Caki2 (cell line): Measurements from ENCODE around the gene SEC61B. TPM values are rescaled to one million over a fixed set of nuclear protein-coding genes. Genes with fewer than 3 reads are reported as not detected.
A peak's percentile ranks its signal among the peaks of the same experiment; 100 is the strongest.

Source experiments
- DNase-seq: peaks from one replicate; pipeline ENCODE4 v3.0.0-alpha.2; 2015; ENCODE audit warnings: low read depth
- in situ Hi-C: cut with HindIII; loops from 2 replicates; pipeline ENCODE4 v1.10.0; 2016; ENCODE audit warnings: low sequenced_read_pairs, low pct_unique_long_range_greater_than_20kb, mixed read lengths
- total RNA-seq: library from RNA; depleted of rRNA; stranded (reverse); fragments of >200 nt; shearing (Covaris generic); gene quantifications from 2 replicates; pipeline ENCODE4 v1.2.3, GENCODE V29; 2014; ENCODE audit warnings: low replicate concordance; rRNA removed

Gene SEC61B
- total RNA-seq, result 107 and 185 TPM in 2 replicates

- peak; percentile 95 for DNase-seq
- in situ Hi-C loops, result no loop called here
Observed at GRCh38 chr9:99221621-99222415, at the start of gene SEC61B, which contains the start of gene ALG2. SEC61B (plus strand) TSS chr9:99222282; CDS start chr9:99222364, 82 bp downstream. ALG2 (minus strand) TSS chr9:99221942; CDS start chr9:99221894, 48 bp downstream.

DNA sequence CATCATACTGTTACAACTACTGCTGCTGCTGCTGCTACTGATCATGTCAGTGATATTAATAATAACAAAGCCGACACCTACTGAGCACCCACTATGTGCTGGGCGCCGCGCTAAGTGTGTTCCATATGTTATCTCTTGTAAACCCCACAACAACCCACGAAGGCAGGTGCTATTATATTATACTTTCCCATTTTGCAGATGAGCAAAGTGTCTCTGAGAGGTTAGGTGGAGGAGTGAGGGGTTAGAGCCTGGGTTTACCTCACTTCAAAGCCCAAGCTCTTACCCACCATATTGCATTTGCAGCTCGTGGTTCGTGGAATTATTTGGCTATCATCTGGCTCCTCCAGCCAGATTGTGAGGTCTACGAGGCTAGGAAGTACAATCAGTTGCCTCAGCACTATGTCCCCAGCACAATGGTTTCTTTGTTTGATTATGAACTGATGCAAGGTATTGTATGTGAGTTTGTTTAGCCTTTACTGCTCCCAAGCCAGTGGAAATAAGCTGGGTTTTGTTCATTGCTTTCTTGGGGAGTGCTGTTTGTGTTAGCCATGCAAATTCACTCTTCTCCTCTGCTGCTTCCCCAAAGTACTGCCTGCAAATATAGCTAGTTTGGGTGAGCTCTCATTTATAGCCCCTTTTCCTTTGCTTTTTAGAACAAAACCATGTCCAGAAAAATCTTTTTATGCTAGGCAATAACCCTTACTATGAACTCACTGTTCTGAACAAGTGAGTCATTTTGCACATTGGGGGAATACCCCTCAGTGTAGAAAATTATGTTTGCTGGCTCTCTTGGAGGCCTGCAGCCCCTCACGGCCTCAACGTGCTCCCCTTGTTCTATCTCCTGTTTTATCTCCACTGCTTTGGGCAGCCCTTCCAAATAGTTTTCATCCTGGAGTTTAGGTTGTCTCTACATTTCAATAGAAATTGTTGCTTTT is 48.2 kb upstream of the SEC61B start:
- in situ Hi-C loops, result no loop called here
- DNase-seq, result no peak

- in situ Hi-C loops, result no loop called here
- no peak for DNase-seq
Observed at GRCh38 chr9:99176527-99177013, 45.5 kb upstream of the SEC61B start.

DNA sequence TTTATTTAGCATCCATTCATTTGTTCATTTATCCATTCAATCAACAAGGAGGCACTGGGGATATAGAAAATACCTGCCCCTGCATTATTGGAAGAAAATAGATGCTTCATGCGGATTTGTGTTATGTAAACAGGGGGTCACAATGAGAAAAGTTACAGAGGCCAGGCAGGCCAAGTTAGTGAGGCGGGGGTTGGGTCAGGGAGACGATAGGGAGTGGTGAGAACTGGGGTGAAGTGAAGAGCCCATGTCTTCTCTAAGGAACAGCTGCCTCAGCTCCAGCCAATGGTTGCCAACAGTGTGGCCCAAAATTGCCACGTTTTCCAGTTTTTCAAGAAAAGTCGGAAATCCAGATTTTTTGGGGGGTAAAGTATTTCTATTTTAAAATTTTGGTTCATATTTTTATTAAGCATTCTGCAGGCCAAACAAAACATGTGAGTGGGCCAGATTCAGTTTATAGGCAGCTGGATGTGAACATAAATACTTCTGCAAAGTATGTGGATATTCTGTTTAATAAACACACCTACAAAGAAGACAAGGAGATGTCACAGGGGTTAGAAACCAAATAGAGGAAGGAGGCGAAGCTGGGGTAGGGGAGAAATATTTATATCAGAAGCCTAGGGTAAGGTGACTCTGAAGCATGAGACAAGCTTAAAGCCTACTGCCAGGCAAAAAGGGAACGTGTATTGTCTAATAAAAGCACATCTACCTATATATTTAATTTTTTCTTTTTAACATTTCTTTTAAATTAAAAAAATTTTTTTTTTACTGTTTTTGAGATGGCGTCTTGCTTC is 44.3 kb upstream of the SEC61B start:
- no peak for DNase-seq
- in situ Hi-C loops, result no loop called here

- in situ Hi-C loops, result no loop called here
- DNase-seq, result no peak
Observed at GRCh38 chr9:99178912-99179872, 42.9 kb upstream of the SEC61B start.

- no peak for DNase-seq
- in situ Hi-C loops, result no loop called here
Observed at GRCh38 chr9:99180199-99180598, 41.9 kb upstream of the SEC61B start.

- in situ Hi-C loops, result no loop called here
Observed at GRCh38 chr9:99180662-99181061, 41.4 kb upstream of the SEC61B start.

GRCh38 chr9:99181206-99181605 is 40.9 kb upstream of the SEC61B start:
- DNase-seq, result no peak
- in situ Hi-C loops, result no loop called here

More at GRCh38 chr9:99180662-99181061, 41.4 kb upstream of the SEC61B start:
- no peak for DNase-seq

DNA sequence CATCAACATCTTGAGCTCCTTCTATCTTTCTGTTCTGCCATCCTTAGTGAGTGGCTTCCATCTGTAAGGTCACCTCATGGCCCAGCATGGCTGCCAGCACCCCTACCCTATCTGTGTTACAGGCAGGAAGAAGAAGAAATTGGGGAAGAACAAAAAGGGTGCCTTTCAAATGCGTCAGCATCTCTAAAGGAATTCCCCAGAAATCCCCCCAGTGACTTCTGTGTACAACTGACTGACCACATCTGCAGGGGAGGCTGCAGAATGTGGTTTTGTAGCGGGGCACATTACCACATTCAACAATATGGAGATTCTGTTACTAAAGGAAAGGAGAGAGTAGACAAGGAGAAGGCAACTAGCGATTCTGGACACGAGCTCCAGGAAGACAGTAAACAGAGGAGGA is 40.5 kb upstream of the SEC61B start:
- in situ Hi-C loops, result no loop called here
- no peak for DNase-seq

DNA sequence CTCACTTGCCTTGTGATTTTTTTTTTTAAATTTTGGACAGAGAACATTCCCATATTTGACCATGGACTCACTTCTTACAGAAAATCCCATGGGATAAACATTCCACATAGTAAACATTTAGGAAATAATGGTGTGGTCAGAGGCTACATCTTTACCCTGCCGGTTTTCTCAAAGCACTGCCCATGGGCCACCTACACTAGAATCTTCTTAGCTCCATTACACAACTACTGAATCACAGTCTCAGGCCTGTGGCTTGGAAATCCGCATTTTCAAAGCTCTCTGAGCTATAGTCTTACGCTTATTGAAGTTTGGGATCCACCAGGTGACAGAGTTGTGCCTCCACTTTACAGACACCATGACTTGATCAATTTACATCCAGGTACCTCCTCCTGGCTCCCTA is 39.7 kb upstream of the SEC61B start:
- DNase-seq, result no peak
- in situ Hi-C loops, result no loop called here

- DNase-seq, result no peak
- in situ Hi-C loops, result no loop called here
Observed at GRCh38 chr9:99183616-99184015, 38.5 kb upstream of the SEC61B start.

- DNase-seq, result no peak
- in situ Hi-C loops, result no loop called here
Observed at GRCh38 chr9:99184110-99184474, 38.0 kb upstream of the SEC61B start.

DNA sequence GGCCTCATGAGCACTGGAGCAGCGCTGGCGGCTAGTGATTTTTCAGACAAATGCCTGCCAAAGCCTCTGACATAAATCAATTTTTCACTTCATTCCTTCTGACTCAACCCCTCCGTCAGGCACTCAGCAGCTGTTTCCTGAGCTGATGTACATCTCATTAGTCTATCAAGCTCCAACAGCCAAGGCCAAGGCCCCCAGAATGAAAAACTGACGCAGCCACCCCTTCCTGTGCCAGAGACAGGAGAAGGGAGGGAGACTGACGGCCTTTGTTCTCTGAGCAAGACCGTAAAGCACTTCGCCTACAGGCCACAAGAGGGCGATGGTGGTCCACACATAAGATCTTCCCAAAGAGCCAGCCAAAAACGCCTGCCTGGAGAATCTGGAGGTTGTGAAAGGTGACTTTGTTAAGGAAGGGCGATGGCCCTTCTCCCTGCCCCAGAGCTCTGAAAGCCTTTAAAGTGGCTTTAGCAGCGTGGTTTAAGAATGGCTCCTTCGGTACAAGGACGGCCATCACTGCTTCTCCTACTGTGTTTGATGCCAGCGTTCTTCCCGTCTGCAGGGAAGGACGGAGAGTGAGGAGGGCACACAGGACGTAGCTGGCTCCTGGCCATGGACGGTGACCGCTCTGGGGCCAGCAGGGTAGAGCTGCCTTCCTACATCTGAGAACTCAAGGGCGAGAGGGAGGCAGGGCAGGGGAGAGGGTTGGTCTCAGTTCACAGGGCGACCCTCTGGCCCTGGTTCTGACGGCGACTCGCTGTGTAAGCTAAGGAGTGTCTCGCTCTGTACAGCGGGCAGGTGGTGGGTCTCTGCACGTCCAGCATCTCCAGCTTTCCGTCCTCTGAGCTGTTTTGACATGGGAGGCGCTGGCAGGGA is 37.4 kb upstream of the SEC61B start:
- peak; percentile 78 for DNase-seq
- in situ Hi-C loops, result no loop called here

GRCh38 chr9:99185348-99185632 is 36.8 kb upstream of the SEC61B start:
- in situ Hi-C loops, result no loop called here
- no peak for DNase-seq

GRCh38 chr9:99185934-99186333 is 36.1 kb upstream of the SEC61B start:
- in situ Hi-C loops, result no loop called here
- no peak for DNase-seq

GRCh38 chr9:99187311-99187710 is 34.8 kb upstream of the SEC61B start:
- DNase-seq, result no peak
- in situ Hi-C loops, result no loop called here

DNA sequence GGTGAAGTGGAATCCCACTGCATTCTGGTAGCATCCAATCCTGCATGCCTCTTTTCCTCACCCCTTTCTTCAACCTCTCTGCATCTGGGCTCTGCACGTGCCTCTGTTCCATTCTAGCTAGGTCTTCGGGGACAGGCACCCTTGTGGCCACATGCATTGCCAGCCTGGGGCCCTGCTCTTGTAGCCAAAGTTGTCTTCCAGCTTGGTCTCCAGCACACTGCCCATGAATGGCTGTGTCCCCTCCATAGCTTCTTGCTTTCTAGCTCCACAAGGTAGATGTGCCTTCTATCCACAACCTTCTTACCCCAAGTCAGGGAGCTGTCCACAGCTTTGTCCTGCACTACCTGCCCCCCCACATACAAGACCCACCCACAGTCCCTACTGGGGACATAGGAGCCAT is 32.9 kb upstream of the SEC61B start:
- DNase-seq, result no peak
- in situ Hi-C loops, result no loop called here
